GM10266 (cell line): Measurements from ENCODE around the gene HGS.
"Not testable (repeated sequence)": the region's sequence is repeated elsewhere in the genome, so short reads cannot be mapped to it uniquely, and the experiment has no call there.

Experiments used
- DNase-seq: peaks from one replicate; pipeline ENCODE4 v3.0.0; 2012; ENCODE audit errors: extremely low spot score
- CTCF ChIP-seq: IDR thresholded peaks from 2 replicates; pipeline ENCODE4 v1.5.1; 2012; ENCODE audit warnings: mild to moderate bottlenecking, low read depth; ENCODE audit not compliant: control insufficient read depth, insufficient read depth; ENCODE audit errors: missing control alignments

The HGS gene

DNA sequence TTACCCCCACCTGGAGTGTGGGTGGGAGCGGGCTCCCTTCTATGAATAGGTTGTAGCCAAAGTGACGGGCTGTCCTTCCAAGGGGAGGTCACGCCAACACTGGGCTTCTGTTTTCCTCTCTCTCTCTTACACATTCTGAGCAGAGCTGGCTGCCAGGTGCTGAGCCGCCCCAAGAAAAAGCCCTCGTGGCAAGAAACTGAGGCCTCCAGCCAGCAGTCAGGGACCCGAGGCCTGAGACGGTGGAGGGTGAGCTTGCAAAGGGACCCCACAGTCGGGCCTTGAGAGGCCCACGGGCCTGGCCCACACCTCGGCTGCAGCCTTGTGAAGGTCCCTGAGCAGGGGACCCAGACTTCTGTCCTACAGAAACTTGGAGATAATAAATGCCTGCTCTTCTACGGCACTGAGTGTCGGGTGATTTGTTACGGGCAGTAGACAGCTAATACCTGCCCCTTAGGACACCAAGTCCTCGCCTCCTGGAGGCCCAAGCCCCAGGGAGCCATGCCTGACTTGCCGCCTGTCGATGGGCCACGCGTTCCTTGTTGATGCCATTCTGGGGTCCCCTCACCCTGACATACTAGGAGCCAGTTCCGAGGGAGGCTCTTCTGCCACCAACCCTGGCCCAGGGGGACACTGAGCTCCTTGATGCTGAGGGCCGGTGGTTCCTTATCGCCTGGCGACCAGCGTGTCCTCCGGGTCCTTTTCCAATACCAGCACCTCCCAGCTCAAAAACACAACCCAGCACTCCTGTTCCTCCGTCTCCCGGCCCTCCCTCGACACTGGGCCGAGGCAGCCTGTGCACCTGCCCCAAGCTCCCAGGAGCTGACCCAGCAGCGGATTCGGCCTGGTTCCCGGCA lies 54.4 kb downstream of the HGS start:
- no peak for DNase-seq
- no peak for TF ChIP-seq CTCF

DNA sequence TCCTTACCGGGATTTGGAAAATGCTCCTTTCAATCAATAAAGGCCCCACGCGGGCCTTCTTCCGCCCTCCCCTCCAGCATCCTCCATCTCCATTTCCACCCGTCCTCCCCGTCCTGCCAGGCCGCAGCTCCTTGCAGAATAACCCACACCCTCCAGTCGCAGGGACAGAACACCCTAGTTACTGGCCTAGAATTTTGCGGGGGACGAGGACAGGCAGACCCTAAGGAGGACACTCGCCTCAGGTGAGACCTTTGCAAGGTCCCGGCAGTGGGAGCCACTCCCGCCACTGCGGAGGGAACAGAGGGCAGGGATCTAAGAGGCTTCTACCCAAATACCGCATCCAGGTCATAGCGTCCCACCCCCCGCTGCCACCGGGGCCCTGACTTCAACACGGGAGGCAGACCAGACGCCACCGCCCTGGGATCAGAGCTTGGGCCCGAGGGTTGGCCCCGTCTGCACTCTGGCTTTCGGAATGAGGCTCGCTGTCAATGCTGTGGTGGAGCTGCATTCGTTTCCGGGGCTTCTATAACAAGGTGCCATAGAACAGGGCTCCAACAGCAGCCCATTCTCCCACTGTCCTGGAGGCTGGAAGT lies 55.1 kb downstream of the HGS start:
- DNase-seq: no peak
- no peak for TF ChIP-seq CTCF

DNA sequence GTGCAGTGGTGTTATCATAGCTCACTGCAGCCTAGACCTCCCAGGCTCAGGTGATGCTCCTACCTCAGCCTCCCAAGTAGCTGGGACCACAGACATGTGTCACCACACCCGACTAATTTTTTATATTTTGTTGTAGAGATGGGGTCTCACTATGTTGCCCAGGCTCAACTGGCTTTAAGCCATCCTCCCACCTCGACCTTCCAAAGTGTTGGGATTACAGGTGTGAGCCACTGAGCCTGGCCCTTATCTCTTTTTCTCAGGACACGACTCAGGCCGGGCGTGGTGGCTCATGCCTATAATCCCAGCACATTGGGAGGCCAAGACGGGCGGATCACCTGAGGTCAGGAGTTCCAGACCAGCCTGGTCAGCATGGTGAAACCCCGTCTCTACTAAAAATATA lies 55.8 kb downstream of the HGS start:
- not testable (repeated sequence) for DNase-seq

DNA sequence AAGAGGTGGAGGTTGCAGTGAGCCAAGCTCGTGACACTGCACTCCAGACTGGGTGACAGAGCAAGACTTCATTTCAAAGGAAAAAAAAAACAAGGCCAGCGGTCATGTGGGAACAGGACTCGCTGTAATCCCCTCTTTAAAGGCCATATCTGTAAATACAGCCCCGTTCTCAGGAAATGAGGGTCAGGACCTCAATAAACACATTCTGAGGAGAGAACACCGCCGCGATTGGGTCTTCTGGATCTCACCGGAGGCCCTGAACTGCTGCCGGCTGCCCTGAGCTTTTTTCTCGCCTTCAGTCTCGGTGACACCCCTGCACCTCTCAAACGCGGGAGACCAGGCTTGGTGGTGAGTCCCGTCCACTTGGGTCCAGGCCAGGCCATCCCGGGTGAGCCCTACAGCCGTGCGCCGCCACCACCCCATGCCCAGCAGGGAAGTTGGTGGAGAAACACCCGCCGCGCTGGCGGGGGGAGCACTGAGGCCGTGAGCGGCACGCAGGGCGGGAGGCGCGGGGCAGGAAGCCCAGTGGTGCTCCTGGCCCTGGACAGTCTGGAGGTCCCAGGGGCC lies 56.7 kb downstream of the HGS start:
- no peak for TF ChIP-seq CTCF
- no peak for DNase-seq

GRCh38 chr17:81741049-81741593 lies 57.3 kb downstream of the HGS start:
- no peak for DNase-seq
- TF ChIP-seq CTCF: no peak

- no peak for TF ChIP-seq CTCF
- DNase-seq: no peak
Measured at GRCh38 chr17:81741594-81742452, 58.0 kb downstream of the HGS start.
